ENCODE data around the gene C14orf93. TPM values are rescaled to one million over a fixed set of nuclear protein-coding genes. Genes with fewer than 3 reads are reported as not detected.
A peak's percentile ranks its signal among the peaks of the same experiment; 100 is the strongest.
"Not testable (repeated sequence)": the region's sequence is repeated elsewhere in the genome, so short reads cannot be mapped to it uniquely, and the experiment has no call there.

The C14orf93 gene
- total RNA-seq, 2 experiments from 2014 or later = 8.3 to 9.3 TPM

DNA sequence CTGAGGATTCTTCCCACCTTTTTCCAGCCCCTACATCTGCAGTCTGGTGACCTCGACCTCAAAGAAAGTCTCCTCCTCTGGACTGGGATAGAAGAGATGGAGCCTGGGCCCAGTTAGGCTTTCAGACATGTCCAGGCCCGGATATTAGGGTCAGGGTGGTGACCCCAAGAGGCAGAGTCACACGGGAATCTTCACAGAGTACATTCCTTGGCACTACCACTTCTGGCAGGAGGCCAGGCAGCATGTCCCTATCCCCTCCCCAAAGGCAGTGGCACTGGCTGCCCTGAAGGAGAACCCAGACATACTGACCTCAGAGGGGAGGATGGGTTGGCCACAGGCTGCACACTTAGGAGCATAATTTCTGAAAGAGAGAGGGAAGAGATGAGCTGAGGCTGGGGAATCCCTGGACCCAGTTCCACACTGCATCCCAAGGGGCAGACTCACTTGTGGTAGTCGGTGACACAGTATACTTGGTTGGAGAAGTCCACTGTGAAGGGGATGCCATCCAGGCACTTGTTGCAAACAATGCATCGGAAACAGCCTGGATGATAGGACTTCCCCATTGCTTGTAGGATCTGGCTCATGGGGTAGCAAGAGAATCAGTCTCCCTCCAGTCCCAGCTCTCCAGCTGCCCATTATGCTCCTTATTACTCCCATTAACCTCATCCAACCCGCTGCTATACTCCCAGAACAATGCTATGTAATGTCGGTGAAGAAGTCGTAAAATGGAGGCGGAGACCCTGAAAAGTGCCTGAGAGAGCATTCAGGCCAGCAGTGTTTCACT, 35.2 kb downstream of the C14orf93 start:
- no peaks in the 10 kb centered on the region for H3K36me3 Mint-ChIP-seq (ENCODE audit: low read depth)
- no peak overlapping the region for H3K4me3 Mint-ChIP-seq
- intact Hi-C loops (cut with micrococcal nuclease) = no loop called here
- no peak for DNase-seq
- CTCF ChIA-PET = interaction anchor here (0.8 to 11.3 kb wide), 4 partner anchors 10 to 1472 kb away, joined by 3 to 206 read pairs (median 71); partner anchors contain the start of genes AJUBA, CDH24 and PRMT5
- no peaks in the 10 kb centered on the region for H3K27me3 Mint-ChIP-seq (ENCODE audit: low read depth)
- H3K9me3 Mint-ChIP-seq = no peaks in the 10 kb centered on the region
- no peak overlapping the region for H3K27ac Mint-ChIP-seq
- no peaks in the 10 kb centered on the region for H3K4me1 Mint-ChIP-seq (ENCODE audit: low read depth)

GRCh38 chr14:22973217-22974032, 36.5 kb downstream of the C14orf93 start:
- H3K9me3 Mint-ChIP-seq = no peaks in the 10 kb centered on the region
- intact Hi-C loops (cut with micrococcal nuclease) = loop anchor here (1.0 kb wide), 2 partner anchors 10 to 85 kb away; no protein-coding TSS in a partner anchor
- DNase-seq = peak; percentile 64
- H3K27me3 Mint-ChIP-seq (ENCODE audit: low read depth) = no peaks in the 10 kb centered on the region
- H3K4me3 Mint-ChIP-seq = no peak overlapping the region
- H3K27ac Mint-ChIP-seq = no peak overlapping the region
- H3K36me3 Mint-ChIP-seq (ENCODE audit: low read depth) = no peaks in the 10 kb centered on the region
- no peaks in the 10 kb centered on the region for H3K4me1 Mint-ChIP-seq (ENCODE audit: low read depth)
- CTCF ChIA-PET = interaction anchor here (0.6 to 11.3 kb wide), 27 partner anchors 10 to 1471 kb away, joined by 3 to 206 read pairs (median 5); partner anchors contain the start of genes AJUBA, CDH24, HAUS4 and PRMT5

DNA sequence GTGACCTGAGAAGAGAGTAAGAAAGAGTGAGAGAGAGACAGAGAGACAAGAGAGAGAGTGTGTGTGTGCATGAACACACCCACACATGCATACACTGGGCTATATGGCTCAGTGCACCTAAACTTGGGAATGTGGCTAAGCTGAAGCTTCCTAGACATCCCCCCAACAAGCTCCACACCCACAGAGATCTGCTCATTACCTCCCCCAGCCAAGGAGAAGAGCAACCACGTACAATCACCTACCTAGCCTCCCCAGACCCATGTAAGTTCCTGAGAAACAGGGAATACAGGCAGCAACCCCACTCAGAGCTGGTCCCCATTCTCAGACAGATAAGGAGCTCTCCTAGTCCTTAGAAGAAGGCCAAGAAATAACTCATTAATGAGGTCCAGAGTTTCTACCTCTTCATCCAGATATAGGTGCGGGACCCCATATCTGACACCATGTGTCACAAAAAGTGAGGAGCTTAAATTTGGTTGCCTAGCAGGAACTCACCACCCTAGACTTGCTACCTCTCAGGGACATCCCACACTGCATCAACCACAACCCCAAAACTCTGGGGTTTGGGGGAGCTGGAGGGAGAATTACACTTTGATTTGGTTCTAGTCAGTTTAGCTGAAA, 37.5 kb downstream of the C14orf93 start:
- Mint-ChIP-seq H3K4me3 (no peak overlapping the region), H3K36me3 (ENCODE audit: low read depth) (no peaks in the 10 kb centered on the region), H3K4me1 (ENCODE audit: low read depth) (no peaks in the 10 kb centered on the region), H3K27me3 (ENCODE audit: low read depth) (no peaks in the 10 kb centered on the region), H3K9me3 (no peaks in the 10 kb centered on the region), H3K27ac (no peak overlapping the region)
- DNase-seq = no peak
- intact Hi-C loops (cut with micrococcal nuclease) = no loop called here
- CTCF ChIA-PET = interaction anchor here (0.6 to 11.3 kb wide), 29 partner anchors 9 to 173 kb away, joined by 3 to 206 read pairs (median 5); partner anchors contain the start of genes AJUBA, CDH24, HAUS4 and PRMT5

DNA sequence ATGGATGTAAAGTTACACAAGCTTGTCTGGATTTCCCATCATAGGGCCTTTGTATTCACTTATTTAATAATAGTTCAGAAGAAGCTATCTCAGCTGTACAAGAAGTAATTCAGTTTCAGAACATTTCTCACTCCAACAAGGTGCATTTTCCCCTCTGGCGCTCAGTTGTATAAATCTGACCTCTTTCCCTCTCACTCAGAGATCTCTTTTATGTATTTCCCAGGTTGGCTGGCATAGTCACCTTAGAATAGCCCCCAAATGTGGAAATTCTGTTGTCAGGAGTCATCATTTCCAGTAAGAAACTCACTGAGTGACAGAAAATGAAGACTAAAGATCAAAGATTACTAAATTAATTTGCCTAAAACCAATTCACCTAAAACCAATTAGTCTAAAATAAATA, 38.8 kb downstream of the C14orf93 start:
- Mint-ChIP-seq H3K9me3 (no peaks in the 10 kb centered on the region), H3K4me3 (no peak overlapping the region), H3K27ac (no peak overlapping the region), H3K36me3 (ENCODE audit: low read depth) (no peaks in the 10 kb centered on the region), H3K4me1 (ENCODE audit: low read depth) (no peaks in the 10 kb centered on the region), H3K27me3 (ENCODE audit: low read depth) (no peaks in the 10 kb centered on the region)
- no peak for DNase-seq
- intact Hi-C loops (cut with micrococcal nuclease) = no loop called here
- CTCF ChIA-PET = interaction anchor here (0.7 to 11.3 kb wide), 6 partner anchors 11 to 97 kb away, joined by 3 to 206 read pairs (median 22); partner anchors contain the start of genes AJUBA, CDH24 and HAUS4

DNA sequence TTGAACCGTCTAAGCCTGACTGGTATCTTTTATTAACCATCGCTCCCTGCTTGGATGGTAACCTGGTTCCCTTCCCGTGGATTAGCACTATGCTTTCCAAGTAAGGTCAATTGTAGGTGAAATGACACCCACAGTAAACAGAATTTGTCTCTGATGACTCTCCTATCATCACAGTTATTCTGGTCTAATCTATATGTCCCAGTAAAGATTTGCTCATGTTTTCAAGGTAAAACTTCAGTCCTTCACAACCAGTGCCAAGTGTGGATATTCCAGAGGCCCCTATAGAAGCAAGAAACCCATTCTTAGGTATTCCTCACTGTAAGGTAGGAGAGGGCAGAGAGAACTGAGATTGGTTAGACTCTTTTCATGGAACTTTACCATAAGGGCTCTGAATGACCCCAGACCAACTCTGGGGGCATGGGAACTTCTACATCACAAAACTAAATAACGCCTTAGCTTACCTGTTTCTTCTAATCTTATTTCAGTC, 43.1 kb downstream of the C14orf93 start:
- Mint-ChIP-seq H3K36me3 (ENCODE audit: low read depth) (no peaks in the 10 kb centered on the region), H3K4me3 (no peak overlapping the region), H3K9me3 (no peaks in the 10 kb centered on the region), H3K27ac (no peak overlapping the region), H3K27me3 (ENCODE audit: low read depth) (no peaks in the 10 kb centered on the region), H3K4me1 (ENCODE audit: low read depth) (no peaks in the 10 kb centered on the region)
- intact Hi-C loops (cut with micrococcal nuclease) = no loop called here
- DNase-seq = no peak
- CTCF ChIA-PET = interaction anchor here (0.6 to 1.6 kb wide), 3 partner anchors 15 to 93 kb away, joined by 3 to 4 read pairs (median 4); no protein-coding TSS in a partner anchor

DNA sequence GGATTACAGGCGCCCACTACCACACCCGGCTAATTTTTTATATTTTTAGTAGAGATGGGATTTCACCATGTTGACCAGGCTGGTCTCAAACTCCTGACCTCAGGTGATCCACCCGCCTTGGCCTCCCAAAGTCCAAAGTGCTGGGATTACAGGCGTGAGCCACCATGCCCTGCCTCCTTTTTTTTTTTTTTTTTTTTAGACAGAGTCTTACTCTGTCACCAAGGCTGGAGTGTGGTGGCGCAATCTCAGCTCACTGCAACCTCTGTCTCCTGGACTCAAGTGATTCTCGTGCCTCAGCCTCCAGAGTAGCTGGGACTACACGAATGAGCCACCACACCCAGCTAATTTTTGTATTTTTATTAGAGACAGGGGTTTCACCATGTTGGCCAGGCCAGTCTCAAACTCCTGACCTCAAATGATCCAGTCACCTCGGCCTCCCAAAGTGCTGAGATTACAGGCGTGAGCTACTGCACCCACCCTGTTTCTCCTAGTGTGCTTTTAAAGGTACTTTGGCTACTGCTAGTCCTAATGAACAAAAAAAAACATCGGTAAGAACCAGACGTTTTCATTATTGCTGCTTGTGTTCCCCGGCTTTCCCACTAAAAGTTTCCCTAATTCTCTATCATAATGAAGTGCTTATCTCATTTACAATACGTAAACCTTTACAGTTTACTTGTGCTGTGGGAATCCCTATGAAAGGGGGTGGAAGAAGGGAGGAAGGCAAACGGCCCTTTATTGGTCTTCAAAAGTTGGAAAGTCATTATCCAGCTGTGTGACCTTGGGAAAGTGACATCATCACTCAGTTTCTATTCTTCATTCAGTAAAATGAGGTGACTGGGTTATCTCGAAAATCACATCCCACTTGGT, 43.8 kb downstream of the C14orf93 start:
- H3K4me1 Mint-ChIP-seq (ENCODE audit: low read depth); intact Hi-C loops (cut with micrococcal nuclease); H3K36me3 Mint-ChIP-seq (ENCODE audit: low read depth); H3K9me3 Mint-ChIP-seq; H3K27ac Mint-ChIP-seq; DNase-seq; H3K27me3 Mint-ChIP-seq (ENCODE audit: low read depth); H3K4me3 Mint-ChIP-seq: not testable (repeated sequence)
- CTCF ChIA-PET = interaction anchor here (0.6 to 1.0 kb wide), 3 partner anchors 13 to 93 kb away, joined by 3 to 5 read pairs (median 4); no protein-coding TSS in a partner anchor

DNA sequence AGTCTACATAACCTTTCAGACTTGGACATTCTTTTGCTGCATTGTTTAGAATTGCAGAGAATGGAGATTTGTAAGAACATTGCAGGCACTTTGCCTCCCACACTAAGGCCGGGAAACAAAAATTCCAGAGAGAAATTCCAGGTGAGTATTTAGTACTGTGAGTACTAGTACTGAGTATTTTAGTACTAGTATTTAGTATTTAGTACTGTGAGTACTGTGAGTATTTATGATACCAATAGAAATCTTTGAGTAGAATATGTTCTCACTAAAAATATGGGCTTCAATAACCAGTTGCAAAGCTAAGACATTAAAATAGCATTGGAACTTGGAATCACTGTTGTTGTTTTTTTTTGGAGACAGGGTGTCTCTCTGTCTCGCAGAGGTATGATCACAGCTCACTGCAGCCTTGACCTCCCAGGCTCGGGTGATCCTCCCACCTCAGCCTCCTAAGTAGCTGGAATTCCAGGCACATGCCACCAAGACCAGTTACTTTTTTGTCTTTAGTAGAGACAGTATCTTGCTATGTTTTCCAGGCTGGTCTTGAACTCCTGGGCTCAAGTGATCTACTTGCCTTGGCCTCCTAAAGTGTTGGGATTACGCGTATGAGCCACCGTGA, 47.8 kb downstream of the C14orf93 start:
- Mint-ChIP-seq H3K9me3 (no peaks in the 10 kb centered on the region), H3K36me3 (ENCODE audit: low read depth) (no peaks in the 10 kb centered on the region), H3K27me3 (ENCODE audit: low read depth) (no peaks in the 10 kb centered on the region), H3K4me1 (ENCODE audit: low read depth) (peaks cover 5% of the 10 kb centered on the region), H3K27ac (no peak overlapping the region), H3K4me3 (no peak overlapping the region)
- CTCF ChIA-PET = interaction anchor here (1.3 to 4.7 kb wide), 8 partner anchors 11 to 107 kb away, joined by 3 to 34 read pairs (median 6); no protein-coding TSS in a partner anchor
- intact Hi-C loops (cut with micrococcal nuclease) = no loop called here
- no peak for DNase-seq

DNA sequence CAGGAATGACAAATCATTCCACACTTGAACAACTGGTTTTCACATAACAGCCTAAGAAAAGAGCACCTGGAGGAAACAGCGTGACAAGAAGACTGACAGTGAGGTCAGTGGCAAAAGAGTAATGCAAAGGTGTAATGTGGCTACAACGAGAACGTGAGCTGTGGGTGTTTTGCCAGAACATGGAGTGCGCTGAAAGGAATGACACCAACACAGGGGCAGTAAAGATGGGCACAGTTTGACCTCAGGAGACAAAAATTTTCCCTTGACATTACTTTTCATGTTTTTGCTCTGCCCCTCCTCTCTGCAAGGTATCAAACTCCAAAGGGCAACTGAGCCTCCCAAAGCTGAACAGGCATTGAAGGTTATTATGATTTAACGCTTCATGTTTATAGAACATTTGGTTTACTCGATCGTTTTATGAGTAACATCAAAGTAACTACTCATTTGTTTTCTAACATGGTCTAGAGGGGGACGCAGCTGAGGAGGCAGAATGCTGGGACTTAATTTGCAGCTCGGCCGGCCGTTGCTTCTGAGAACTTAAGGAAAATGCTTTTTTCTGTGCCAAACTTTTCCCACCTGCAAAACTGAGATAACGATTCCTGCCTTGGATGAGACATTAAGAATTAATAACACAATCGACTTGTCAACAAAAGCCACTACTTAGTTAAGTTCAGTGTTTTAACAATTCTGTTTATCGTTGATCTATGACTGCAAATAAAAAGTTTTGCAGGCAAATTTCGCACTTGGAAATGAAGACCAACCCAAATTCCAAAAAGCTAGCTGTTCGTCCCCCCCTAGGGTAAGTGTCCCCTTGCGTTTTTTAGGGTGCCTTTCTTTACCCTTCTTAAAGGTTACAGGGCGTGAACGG, 54.0 kb downstream of the C14orf93 start:
- peaks cover 22% of the 10 kb centered on the region for H3K4me1 Mint-ChIP-seq (ENCODE audit: low read depth)
- H3K27me3 Mint-ChIP-seq (ENCODE audit: low read depth) = no peaks in the 10 kb centered on the region
- peak overlapping the region; percentile 84 for H3K27ac Mint-ChIP-seq
- no peaks in the 10 kb centered on the region for H3K9me3 Mint-ChIP-seq
- H3K36me3 Mint-ChIP-seq (ENCODE audit: low read depth) = peaks cover 19% of the 10 kb centered on the region
- peak overlapping the region; percentile 89 for H3K4me3 Mint-ChIP-seq
- CTCF ChIA-PET = interaction anchor here (0.6 to 5.2 kb wide), 17 partner anchors 9 to 1459 kb away, joined by 3 to 38 read pairs (median 5); partner anchors contain the start of genes AJUBA, CDH24 and PRMT5
- intact Hi-C loops (cut with micrococcal nuclease) = loop anchor here (2.0 kb wide), 2 partner anchors 51 to 365 kb away; partner anchors contain the start of gene PABPN1
- DNase-seq = no peak

GRCh38 chr14:22952418-22952817, 57.5 kb downstream of the C14orf93 start:
- no peaks in the 10 kb centered on the region for H3K27me3 Mint-ChIP-seq (ENCODE audit: low read depth)
- intact Hi-C loops (cut with micrococcal nuclease) = no loop called here
- CTCF ChIA-PET = interaction anchor here (0.7 to 1.8 kb wide), 5 partner anchors 11 to 79 kb away, joined by 3 to 5 read pairs (median 3); no protein-coding TSS in a partner anchor
- no peaks in the 10 kb centered on the region for H3K9me3 Mint-ChIP-seq
- H3K27ac Mint-ChIP-seq = no peak overlapping the region
- peaks cover 17% of the 10 kb centered on the region for H3K4me1 Mint-ChIP-seq (ENCODE audit: low read depth)
- H3K36me3 Mint-ChIP-seq (ENCODE audit: low read depth) = peaks cover 28% of the 10 kb centered on the region
- H3K4me3 Mint-ChIP-seq = no peak overlapping the region
- DNase-seq = no peak

- H3K27ac Mint-ChIP-seq; intact Hi-C loops (cut with micrococcal nuclease); H3K9me3 Mint-ChIP-seq; DNase-seq; H3K27me3 Mint-ChIP-seq (ENCODE audit: low read depth); H3K4me3 Mint-ChIP-seq: not testable (repeated sequence)
- Mint-ChIP-seq H3K4me1 (ENCODE audit: low read depth) (peaks cover 17% of the 10 kb centered on the region), H3K36me3 (ENCODE audit: low read depth) (peaks cover 32% of the 10 kb centered on the region)
- CTCF ChIA-PET = interaction anchor here (0.5 to 1.8 kb wide), 7 partner anchors 15 to 82 kb away, joined by 3 to 5 read pairs (median 3); partner anchors contain the start of gene AJUBA
Measured at GRCh38 chr14:22951795-22952194, 58.1 kb downstream of the C14orf93 start.
